Tibial nerve (tissue), 3 donors: ENCODE data around the gene KAZN.

Experiments
- POLR2A ChIP-seq, 2 donors: fragments of 450-650 bp; IDR thresholded peaks; one replicate each; pipeline ENCODE4 v1.6.1; 2017; ENCODE audit warnings: antibody characterized with exemption in 2 of 2, mild to moderate bottlenecking in 2 of 2, moderate library complexity in 2 of 2
- TF ChIP-seq, protein P1 (sequence below), 5 experiments: fragments of 200-600 bp in 3 of 5; fragments of 450-650 bp in 2 of 5; sonication (generic) in 3 of 5; IDR thresholded peaks; one replicate each; pipeline ENCODE4 v1.5.1; 2016 to 2019; ENCODE audit warnings: antibody characterized with exemption in 5 of 5, mild to moderate bottlenecking in 3 of 5, moderate library complexity in 2 of 5

GRCh38 chr1:15067148-15067547 is 468.7 kb downstream of the KAZN start:
- TF ChIP-seq, protein P1, sequence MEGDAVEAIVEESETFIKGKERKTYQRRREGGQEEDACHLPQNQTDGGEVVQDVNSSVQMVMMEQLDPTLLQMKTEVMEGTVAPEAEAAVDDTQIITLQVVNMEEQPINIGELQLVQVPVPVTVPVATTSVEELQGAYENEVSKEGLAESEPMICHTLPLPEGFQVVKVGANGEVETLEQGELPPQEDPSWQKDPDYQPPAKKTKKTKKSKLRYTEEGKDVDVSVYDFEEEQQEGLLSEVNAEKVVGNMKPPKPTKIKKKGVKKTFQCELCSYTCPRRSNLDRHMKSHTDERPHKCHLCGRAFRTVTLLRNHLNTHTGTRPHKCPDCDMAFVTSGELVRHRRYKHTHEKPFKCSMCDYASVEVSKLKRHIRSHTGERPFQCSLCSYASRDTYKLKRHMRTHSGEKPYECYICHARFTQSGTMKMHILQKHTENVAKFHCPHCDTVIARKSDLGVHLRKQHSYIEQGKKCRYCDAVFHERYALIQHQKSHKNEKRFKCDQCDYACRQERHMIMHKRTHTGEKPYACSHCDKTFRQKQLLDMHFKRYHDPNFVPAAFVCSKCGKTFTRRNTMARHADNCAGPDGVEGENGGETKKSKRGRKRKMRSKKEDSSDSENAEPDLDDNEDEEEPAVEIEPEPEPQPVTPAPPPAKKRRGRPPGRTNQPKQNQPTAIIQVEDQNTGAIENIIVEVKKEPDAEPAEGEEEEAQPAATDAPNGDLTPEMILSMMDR (IDR thresholded peaks at IDR 0.05) = no peak
- no peak for TF ChIP-seq POLR2A (IDR thresholded peaks at IDR 0.05)
